HG03139 (cell line): ENCODE results near the gene POLD3.
A peak's percentile ranks its signal among the peaks of the same experiment; 100 is the strongest.

Experiments used
- ATAC-seq: cut with Tn5 transposase; IDR thresholded peaks from one replicate; pipeline ENCODE4 v1.9.1; 2021; ENCODE audit not compliant: unreplicated experiment

The POLD3 gene, protein sequence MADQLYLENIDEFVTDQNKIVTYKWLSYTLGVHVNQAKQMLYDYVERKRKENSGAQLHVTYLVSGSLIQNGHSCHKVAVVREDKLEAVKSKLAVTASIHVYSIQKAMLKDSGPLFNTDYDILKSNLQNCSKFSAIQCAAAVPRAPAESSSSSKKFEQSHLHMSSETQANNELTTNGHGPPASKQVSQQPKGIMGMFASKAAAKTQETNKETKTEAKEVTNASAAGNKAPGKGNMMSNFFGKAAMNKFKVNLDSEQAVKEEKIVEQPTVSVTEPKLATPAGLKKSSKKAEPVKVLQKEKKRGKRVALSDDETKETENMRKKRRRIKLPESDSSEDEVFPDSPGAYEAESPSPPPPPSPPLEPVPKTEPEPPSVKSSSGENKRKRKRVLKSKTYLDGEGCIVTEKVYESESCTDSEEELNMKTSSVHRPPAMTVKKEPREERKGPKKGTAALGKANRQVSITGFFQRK

DNA sequence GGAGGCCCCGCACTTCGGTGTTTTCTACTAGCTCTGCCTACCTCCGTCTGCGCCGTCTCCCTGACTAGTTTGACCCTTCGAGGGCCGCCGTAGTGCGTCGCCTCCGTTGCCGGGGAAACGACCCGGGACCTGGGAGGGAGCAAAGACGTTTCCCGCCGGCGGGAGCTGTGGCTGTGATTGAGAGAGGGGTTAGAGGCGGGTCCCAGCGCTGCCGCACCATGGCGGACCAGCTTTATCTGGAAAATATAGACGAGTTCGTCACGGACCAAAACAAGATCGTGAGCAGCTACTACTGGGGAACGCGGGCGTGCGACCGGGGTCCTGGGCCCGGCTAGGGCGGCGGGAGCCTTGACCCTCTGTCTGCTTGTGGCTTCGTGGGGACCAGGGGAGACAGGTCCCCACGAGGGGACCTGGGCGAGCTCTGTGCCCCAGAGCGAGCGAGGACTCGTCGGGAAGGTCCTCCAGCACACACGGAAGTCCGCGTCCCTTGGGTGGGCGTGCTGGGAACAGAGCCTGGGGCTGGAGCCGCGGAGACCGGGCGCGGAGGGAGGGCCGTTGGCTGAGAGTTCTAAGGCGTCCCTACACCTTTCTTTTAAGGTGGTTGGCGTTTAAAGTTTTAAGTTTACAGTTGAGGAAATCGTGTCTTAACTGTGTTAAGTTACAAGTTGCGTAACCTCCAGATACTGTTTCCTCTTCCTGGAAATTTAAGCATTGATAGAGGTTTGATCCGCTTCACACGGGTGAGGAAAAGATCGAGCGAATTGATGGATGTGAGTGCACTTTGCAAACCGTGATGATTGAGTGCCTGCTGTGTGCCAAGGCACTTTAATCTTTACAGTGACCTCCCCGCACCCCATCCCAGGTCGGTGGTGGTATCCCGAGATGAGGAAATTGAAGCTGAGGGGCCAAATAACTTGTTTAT, at the start of gene POLD3:
TSS of gene POLD3 (plus strand) at position 142 of the 922 bp plus-strand sequence. CDS start at position 219, 77 bp downstream.
- peak; percentile 92 for ATAC-seq

DNA sequence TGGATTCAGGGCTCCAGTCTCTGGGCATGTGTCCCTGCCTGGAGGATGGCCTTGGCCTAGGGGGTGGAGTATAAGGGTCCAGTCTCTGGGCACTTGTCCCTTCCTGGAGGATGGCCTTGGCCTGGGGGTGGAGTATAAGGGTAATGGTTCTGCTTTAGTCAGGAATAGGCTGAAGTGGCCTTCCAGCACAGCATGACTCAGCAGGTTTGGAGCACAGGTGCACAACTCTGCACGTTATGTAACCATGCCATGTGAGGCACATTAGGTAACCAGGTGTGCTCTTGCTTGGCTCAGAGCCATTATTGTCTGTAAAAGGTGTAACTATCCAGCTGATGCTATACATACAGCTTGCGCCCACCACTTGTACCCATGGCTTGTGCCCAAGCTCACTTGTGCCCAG, 48.4 kb upstream of the POLD3 start:
- ATAC-seq, result no peak

DNA sequence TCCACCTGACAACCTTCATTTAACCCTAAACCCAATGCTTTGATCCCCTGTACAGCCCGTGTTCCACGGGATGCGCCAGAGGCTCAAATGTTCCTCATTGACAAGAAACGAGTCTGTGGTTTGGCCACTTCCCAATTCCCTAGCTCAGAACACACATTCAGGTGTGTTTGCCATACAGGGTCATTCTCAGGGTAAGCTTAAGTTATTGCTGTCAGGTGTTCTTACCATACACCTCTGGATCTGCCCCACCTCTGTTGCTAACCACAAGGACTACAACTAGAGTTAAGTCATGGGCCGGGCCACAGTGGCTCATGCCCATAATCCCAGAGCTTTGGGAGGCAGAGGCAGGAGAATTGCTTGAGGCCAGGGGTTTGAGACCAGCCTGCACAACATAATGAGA, 45.6 kb upstream of the POLD3 start:
- ATAC-seq, result no peak

DNA sequence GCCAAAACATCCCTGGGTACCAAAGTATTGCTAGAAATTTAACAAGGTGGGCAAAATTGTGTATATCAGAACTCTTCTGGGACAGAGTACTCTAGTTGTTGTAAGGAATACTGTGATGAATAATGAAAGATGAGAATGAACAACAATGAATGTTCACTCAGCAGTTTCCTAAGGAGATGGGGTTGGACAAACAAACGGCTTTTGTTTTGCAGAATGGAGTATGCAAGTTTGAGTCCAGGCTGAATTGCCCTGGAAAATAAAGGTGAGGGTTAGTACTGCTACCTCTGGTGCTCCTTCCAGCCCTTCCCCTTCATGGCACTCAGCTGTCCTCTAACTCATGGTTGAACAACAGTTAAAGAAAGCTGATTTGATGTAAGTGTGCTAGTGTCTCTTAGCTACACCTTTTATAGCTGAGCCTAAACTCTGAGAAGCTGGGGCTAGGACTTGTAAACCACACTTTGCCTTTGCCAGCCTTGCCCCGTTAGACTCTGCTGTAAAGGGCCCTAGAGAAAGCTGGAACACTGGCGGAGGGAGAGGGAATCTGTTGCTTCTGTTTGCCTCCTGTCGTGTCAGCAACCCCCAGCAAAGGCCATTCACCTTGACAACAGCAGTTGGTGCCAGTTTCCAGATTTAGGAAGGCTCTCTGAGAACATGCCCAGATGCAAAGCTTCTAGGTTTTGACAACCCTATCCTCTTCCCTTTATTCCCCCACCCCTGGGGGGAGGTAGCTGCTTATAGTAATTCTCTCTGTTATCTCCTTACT, 41.2 kb upstream of the POLD3 start:
- ATAC-seq, result no peak

DNA sequence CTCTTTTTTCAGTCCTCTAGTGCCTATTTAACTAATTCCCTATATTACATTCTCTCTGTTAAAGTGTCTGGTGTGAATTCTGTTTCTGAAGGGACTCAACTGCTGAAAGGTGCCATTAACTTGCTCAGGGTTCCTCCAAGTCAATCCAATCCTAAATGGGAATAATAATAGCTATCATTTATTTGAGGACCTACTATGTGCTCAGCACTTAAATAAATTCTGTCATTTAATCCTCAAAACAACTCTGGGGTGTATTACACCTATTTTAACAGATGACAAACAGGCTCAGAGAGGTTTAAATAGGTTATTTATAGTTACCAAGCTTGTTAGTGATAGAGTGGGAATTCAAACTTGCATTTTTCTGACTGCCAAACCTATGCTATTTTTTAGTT, 40.6 kb upstream of the POLD3 start:
- no peak for ATAC-seq

DNA sequence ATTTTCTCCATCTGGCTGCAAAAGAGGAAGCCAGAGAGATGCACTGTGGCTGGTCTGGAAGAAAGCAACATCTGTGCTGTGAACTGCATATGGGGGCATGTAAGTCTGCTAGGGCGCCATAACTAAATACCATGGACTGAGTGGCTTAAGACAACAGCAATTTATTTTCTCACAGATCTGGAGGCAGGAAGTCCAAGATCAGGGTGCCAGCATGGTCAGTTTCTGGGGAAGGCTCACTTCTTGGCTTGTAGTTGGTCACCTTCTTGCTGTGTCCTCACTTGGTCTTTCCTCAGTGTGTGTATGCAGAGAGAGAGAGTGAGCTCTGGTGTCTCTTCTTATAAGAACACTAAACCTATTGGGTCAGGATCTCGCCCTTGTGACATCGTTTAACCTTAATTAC, 34.9 kb upstream of the POLD3 start:
- ATAC-seq, result no peak

DNA sequence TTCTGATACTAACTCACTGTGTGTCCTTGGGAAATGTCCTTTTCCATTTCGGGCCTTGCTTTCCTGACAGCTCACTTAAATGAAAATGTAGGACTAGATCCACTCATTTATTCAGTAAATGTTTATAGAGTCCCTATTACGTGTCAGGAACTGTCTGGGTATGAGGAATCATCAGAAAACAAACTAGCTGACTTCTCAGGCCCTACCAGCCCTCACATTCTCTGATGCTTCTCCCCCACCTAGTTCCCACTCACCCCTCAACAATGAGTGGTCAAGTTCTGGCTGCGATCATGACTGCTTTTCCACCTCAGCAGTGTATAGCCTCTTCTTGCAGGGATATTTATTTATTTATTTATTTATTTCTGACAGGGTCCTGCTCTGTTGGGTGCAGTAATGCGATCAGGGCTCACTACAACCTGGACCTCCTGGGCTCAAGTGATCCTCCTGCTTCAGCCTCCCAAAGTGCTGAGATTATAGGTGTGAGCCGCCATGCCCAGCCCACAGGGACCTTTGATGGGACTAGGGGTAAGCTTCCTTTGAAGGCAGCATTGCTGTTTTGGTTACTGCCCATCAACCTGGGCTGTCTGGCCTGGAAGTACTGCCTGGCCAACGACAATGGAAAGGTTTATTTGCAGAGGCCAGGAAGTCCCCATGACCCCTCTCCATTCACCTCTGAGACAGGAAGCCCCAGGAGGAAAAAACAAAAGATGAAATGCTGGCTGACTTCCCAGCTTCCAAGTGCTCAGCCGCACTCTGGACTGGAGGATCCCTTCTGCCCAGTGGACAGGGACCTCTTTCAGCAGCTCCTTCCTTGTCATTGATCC, 33.1 kb upstream of the POLD3 start:
- ATAC-seq, result no peak

DNA sequence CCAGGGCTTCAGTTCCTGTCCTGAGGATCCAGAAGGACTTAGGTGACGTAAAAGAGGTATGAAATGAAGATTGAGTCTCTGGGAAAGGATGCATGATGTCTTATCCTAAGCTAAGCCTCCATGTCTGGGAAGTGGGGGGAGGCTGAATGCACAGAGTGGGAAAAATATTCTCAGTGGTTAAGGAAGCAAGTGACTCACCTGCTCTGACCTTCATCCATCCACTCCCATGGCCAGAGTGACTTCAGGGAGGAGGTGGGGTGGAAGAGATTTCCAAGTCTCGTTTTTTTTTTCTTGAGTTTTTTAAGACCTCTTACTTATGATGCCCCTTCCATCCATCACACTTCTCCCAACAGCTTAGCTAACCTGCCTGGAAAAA, 32.5 kb upstream of the POLD3 start:
- no peak for ATAC-seq

DNA sequence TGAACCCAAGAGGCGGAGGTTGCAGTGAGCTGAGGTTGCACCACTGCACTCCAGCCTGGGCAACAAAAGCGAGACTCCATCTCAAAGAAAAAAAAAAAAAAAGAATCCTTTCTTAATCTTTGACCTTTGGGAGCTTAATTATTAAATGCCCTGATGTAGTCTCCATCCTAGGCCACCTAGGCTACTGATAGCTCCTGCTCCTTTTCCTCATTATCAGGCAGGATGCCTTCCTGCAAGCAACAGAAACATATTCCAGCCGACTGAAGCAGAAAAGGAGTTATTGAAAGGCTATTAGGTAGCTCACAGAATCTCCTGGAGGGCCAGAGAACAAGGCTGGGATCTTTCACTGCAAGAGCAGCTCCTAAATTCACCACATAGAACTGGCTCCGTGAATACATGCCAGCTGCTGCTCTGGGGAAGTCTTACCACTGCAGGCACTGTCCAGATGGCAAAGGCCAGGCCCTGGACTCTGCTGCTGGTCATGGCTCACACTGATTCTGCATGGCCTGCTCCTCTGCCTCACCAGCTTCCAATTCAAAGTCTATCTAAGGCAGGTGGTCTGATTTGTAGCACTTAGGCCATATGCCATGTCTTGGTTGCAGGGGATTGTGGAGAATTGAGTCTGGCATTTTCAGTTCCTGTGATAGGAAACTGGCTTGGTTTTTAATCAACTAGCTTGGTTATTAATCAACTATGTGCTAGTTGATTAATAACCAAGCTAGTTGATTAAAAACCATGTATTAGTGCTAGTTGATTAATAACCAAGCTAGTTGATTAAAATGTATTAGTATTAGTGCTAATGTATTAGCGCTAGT, 26.0 kb upstream of the POLD3 start:
- ATAC-seq, result no peak

DNA sequence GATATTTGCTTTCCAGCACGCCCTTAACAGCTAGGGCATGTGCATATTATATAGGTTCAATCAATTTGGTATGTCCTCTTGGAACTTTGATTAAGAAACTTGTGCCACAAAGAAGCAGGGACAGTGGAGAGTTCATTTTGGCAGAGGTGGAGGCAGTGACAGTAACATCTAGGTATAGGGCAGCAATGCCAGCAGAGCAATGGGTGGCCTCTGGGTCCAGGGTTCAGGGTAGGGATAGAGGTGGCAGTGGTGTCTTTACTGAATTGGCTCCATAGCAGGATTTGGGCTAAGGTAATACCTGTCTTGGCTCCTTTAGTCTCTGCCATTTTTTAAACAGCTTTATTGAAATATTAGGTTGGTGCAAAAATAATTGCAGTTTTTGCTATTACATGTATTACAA, 24.4 kb upstream of the POLD3 start:
- no peak for ATAC-seq

DNA sequence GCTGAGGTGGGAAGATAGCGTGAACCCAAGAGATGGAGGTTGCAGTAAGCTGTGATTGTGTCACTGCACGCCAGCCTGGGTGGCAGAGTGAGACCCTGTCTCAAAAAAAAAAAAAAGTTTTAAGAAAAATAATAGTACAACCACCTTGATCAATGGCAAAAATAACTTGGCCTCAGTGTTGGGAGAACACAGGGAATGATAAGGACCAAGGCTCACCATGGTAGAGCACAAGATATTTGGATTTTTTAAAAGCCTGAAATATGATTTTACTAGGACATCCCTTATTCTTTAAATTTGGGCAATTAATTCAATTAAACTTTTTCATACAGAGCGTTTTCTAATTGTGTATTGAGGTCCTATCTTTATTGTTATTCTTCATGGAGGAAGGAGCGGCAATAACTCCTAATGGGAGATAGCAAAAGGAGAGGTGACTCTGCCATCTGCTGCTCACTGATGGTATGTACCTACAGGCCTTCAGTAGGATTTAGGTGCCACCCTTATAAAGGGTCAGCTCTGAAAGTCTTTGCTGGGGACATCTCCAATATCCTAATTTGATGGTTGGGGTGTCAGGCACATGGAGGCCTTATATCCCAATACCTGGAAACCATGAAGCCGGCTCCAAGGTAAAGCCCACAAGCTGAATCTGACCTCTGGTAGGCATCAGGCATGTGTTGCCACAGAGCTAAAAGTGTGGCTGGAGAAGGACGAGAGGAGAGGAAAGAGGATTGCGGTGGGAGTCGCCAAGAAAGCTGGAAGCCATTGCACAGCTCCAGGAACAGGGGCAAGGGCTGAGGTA, 21.9 kb upstream of the POLD3 start:
- no peak for ATAC-seq

DNA sequence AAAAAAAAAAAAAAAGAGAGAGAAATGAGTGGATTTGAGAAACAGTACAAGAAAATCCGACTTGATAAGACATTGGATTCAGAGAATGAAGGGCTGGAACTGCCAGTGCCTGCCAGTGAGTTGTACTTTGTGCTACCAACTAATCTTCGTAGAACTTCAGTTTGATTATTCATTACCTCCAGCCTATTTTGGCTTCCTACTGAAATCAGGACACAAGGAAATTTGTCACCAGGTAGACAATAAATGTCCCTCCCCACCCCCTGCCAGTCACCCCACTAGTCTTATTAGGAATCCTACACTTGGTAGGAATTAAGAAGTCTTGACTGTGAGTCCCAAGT, 21.4 kb upstream of the POLD3 start:
- no peak for ATAC-seq

DNA sequence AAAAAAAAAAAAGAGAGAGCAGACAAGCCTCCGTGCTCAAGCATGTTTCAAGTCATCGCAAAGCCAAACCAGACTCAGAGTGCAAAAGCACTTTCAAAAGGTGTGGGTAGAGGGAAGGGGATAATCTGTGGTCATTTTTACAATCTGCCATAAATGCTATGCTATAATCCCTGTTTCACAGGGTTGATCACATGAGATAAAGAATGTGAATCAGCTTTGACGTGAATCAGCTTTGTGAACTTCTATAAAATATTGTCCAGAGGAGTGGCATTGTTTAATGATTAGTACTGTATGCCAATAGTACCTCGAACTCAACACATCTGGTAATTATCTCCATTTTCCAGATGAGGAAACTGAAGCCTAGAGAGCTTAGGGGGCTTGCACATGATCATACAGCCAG, 20.0 kb upstream of the POLD3 start:
- ATAC-seq, result no peak

DNA sequence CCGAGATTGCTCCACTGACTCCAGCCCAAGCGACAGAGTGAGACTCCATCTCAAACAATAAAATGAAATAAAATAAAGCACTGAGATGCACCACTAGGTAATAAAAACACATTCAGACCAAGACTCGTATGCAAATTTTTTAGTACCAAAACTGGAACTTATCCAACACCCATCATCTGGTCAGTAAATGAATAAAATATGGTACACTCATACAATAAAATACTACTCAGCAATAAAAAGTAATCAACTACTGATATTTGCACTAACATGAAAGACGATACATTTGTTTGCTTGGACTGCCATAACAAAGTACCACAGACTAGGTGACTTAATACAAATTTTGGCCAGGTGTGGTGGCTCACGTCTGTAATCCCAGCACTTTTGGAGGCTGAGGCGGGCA, 17.8 kb upstream of the POLD3 start:
- ATAC-seq, result no peak

DNA sequence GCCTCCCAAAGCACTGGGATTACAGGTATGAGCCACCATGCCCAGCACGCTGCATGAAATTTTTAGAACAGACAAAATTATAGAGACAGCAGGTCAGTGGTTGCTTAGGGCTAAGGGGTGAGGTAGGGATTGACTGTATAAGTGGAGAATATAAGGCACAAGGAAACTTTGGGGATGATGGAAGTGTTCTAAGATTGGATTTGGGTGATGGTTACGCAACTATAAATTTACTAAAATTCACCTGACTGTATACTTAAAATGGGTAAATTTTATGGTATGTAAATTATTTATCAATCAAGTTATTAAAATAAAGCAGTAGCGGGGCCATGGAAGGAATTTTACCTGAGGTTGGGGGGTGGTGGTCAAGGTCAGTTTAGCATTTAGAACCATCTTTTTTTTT, 16.4 kb upstream of the POLD3 start:
- ATAC-seq, result no peak

DNA sequence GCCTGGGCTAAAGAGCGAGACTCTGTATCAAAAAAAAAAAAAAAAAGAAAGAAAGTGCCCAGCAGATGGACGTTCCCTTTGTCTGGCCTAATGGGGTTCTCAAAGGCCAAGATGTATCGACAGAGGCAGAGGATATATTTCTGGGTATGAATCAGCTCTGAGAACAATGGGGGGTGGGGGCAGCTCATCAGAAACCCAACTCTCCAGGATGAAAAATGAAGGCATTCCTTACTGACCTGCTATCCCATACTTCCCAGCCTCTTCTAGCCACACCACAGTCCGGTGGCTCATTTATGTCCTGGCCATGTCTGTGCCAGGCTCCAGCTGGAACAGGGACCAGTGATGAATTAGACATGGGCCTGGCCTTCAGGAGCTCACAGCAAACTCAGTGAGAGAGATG, 15.2 kb upstream of the POLD3 start:
- no peak for ATAC-seq

DNA sequence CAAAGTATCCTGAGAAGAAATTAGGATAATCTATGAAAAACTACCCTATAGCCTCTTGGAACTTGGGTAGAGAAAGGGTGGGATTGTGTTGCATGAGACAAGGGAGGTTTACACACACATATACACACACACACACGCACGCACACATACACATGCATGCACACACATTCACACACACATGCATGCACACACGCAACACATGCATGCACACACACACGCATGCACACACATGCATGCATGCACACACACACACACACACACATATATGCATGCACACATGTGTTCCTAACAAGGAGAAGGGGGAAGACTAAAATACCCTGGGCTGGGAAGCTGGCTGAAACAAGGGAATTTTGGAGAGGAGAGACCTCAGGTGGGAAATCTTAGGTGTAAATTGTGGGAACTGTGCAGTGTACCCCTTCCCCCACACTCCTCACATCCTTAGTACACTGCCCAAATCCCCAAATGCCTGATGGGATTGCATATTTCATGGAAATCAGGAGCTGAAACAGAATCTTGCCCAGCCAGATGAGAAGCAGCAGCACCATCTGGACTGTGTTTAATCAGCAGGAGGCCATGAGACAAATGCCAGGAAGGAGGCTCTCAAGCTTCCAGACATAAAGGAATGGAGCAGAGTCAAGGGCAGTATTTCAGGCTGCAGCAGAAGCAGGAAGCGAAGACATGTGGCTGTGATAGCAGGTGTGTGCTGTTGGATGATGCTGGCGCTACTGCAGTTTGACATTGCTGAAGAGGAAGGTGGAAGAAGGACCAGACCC, 14.6 kb upstream of the POLD3 start:
- ATAC-seq, result no peak

DNA sequence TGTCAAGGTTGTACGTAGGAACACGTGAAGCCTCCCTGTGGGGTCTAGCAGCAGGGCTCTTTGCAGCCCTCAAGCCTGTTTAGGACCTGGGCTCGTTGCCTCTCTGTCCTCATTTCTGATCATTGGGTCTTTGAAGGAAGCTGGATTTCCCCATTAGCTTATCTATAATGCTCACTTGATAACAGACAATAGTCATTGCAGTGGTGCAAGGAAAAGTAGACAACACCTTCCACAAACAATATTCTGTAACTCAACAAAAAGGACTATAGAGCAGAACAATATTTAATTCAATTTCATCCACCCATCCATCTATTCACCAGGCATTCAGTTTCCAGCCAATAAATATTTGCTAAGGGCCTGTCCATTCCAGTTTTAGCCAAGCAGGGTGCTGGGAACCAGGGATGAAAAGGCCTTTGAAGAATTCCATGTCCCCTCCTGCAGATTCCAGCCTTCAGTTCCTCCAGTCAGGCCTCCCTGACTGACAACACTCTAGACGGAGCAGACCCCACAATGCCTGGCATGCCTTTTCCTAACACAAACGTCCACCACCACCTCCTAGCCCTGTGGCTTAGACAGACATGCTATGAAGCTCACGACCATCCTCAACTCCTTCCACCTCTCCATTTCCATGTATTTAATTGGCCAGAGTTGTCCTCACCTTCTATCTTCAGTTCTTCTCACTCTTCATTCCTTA, 12.7 kb upstream of the POLD3 start:
- no peak for ATAC-seq
